ENCODE data around the gene GPR171. TPM values are rescaled to one million over a fixed set of nuclear protein-coding genes. Genes with fewer than 3 reads are reported as not detected.
"Not testable (repeated sequence)": the region's sequence is repeated elsewhere in the genome, so short reads cannot be mapped to it uniquely, and the experiment has no call there.

GPR171 gene
- total RNA-seq (not detected in 2 replicates), polyA plus RNA-seq (not detected in 2 replicates), polyA minus RNA-seq (ENCODE audit: low replicate concordance) (not detected in 2 replicates)
- not detected in 2 replicates for polyA plus RNA-seq (2012)

- Histone ChIP-seq H3K4me2 (ENCODE audit: extremely low read depth, insufficient read depth, low read length) (no peak within 1 kb of the TSS), H3K9me3 (ENCODE audit: control insufficient read depth, insufficient read depth, low read depth, low read length) (no peaks in the 10 kb centered on the region), H3K4me1 (ENCODE audit: control insufficient read depth, extremely low read depth, insufficient read depth, low read length) (no peaks in the 10 kb centered on the region), H3K27ac (ENCODE audit: insufficient read depth, low read length) (no peak within 1 kb of the TSS), H3K4me3 (replicated peaks in 1 of 4; ENCODE audit: control extremely low read depth in 1 of 4, insufficient read depth in 1 of 4, low read depth in 3 of 4, low read length in 4 of 4) (no peak within 1 kb of the TSS), H4K20me1 (ENCODE audit: control insufficient read depth, extremely low read depth, insufficient read depth, low read length) (no peaks in the 10 kb centered on the region), H3K27me3 (ENCODE audit: control insufficient read depth, insufficient read depth, low read length) (no peaks in the 10 kb centered on the region), H2AFZ (ENCODE audit: low read length) (no peak within 1 kb of the TSS), H3K79me2 (ENCODE audit: control insufficient read depth, insufficient read depth, low read length) (no peaks in the 10 kb centered on the region), H3K36me3 (ENCODE audit: control insufficient read depth, insufficient read depth, low read length) (no peaks in the 10 kb centered on the region), H3K9ac (ENCODE audit: insufficient read depth, low read length) (no peak within 1 kb of the TSS)
- TF ChIP-seq EZH2 (IDR thresholded peaks at IDR 0.05; ENCODE audit: low read length, missing control alignments) = no peak
- no peak for TF ChIP-seq CTCF (conservative IDR thresholded peaks at IDR 0.05 in 1 of 2, IDR thresholded peaks at IDR 0.05 in 1 of 2; ENCODE audit: low read depth in 1 of 2, low read length in 2 of 2)
- DNase-seq (ENCODE audit: low read depth in 2 of 2) = no peak
These were observed at the start of gene GPR171 for GRCh38 chr3:151203051-151203420. Gene GPR171 (minus strand): TSS chr3:151203216. CDS start chr3:151199386, 3,830 bp downstream.

GRCh38 chr3:151248772-151249337 lies 45.8 kb upstream of the GPR171 start:
- Histone ChIP-seq H3K27ac (ENCODE audit: insufficient read depth, low read length) (no peak overlapping the region), H3K27me3 (ENCODE audit: control insufficient read depth, insufficient read depth, low read length) (no peaks in the 10 kb centered on the region), H3K9ac (ENCODE audit: insufficient read depth, low read length) (no peak overlapping the region), H3K4me3 (replicated peaks in 1 of 4; ENCODE audit: control extremely low read depth in 1 of 4, insufficient read depth in 1 of 4, low read depth in 3 of 4, low read length in 4 of 4) (no peak overlapping the region), H3K4me1 (ENCODE audit: control insufficient read depth, extremely low read depth, insufficient read depth, low read length) (no peaks in the 10 kb centered on the region), H4K20me1 (ENCODE audit: control insufficient read depth, extremely low read depth, insufficient read depth, low read length) (no peaks in the 10 kb centered on the region), H2AFZ (ENCODE audit: low read length) (no peak overlapping the region), H3K4me2 (ENCODE audit: extremely low read depth, insufficient read depth, low read length) (no peak overlapping the region), H3K79me2 (ENCODE audit: control insufficient read depth, insufficient read depth, low read length) (no peaks in the 10 kb centered on the region), H3K36me3 (ENCODE audit: control insufficient read depth, insufficient read depth, low read length) (no peaks in the 10 kb centered on the region), H3K9me3 (ENCODE audit: control insufficient read depth, insufficient read depth, low read depth, low read length) (no peaks in the 10 kb centered on the region)
- no peak for DNase-seq (ENCODE audit: low read depth in 2 of 2)
- TF ChIP-seq EZH2 (IDR thresholded peaks at IDR 0.05; ENCODE audit: low read length, missing control alignments) (no peak), CTCF (conservative IDR thresholded peaks at IDR 0.05 in 1 of 2, IDR thresholded peaks at IDR 0.05 in 1 of 2; ENCODE audit: low read depth in 1 of 2, low read length in 2 of 2) (no peak)

- not testable (repeated sequence) for H3K4me3 ChIP-seq (replicated peaks in 1 of 4; ENCODE audit: control extremely low read depth in 1 of 4, insufficient read depth in 1 of 4, low read depth in 3 of 4, low read length in 4 of 4); H3K27me3 ChIP-seq (ENCODE audit: control insufficient read depth, insufficient read depth, low read length); H3K4me2 ChIP-seq (ENCODE audit: extremely low read depth, insufficient read depth, low read length); H3K4me1 ChIP-seq (ENCODE audit: control insufficient read depth, extremely low read depth, insufficient read depth, low read length); H2AFZ ChIP-seq (ENCODE audit: low read length); H4K20me1 ChIP-seq (ENCODE audit: control insufficient read depth, extremely low read depth, insufficient read depth, low read length); H3K27ac ChIP-seq (ENCODE audit: insufficient read depth, low read length); DNase-seq (ENCODE audit: low read depth in 2 of 2); H3K9ac ChIP-seq (ENCODE audit: insufficient read depth, low read length); H3K36me3 ChIP-seq (ENCODE audit: control insufficient read depth, insufficient read depth, low read length); H3K9me3 ChIP-seq (ENCODE audit: control insufficient read depth, insufficient read depth, low read depth, low read length); H3K79me2 ChIP-seq (ENCODE audit: control insufficient read depth, insufficient read depth, low read length)
These were observed 39.0 kb upstream of the GPR171 start for GRCh38 chr3:151242006-151242405.

Measured in fibroblast of lung (primary cell).